B cell (primary cell): ENCODE measurements around the gene NCOA1. TPM values are rescaled to one million over a fixed set of nuclear protein-coding genes. Genes with fewer than 3 reads are reported as not detected.

ENCODE experiments used
- ATAC-seq: fragments of 200-7000 bp; cut with Tn5 transposase; one replicate; pipeline ENCODE4 v1.10.0; 2021; ENCODE audit warnings: low read depth, mild to moderate bottlenecking, moderate number of reproducible peaks, moderate library complexity
- CTCF ChIA-PET: fragments of 350-600 bp; sonication (Branson Sonifier 250); formaldehyde crosslinking; loops from one replicate; lab custom pipeline; 2021; ENCODE audit warnings: antibody characterized with exemption, inconsistent platforms; lab: Charles Lee
- POLR2A ChIA-PET: fragments of 350-600 bp; sonication (Branson Sonifier 250); formaldehyde crosslinking; loops from one replicate; lab custom pipeline; 2021; ENCODE audit warnings: antibody characterized with exemption; lab: Charles Lee
- DNase-seq: peaks from one replicate; pipeline ENCODE4 v3.0.0; 2013
- H2AFZ ChIP-seq: 2 replicates; pipeline ENCODE4 v1.6.1; 2012; ENCODE audit warnings: mild to moderate bottlenecking, low read depth, low read length; ENCODE audit not compliant: insufficient read depth, poor library complexity, severe bottlenecking
- H3K27ac ChIP-seq, 2 donors: 1 replicate in 1 of 2; 2 replicates in 1 of 2; pipeline ENCODE4 v1.5.1; 2012 to 2013; ENCODE audit warnings: low read length in 2 of 2, mild to moderate bottlenecking in 2 of 2, moderate library complexity in 1 of 2
- H3K27me3 ChIP-seq, 4 experiments: fragments of 200-600 bp in 1 of 4; sonication (generic) in 1 of 4; replicated peaks in 1 of 4; 1 replicate in 2 of 4; 2 replicates in 2 of 4; pipeline versions ENCODE4 v1.6.1 to v1.7.0; 2013 to 2016; ENCODE audit warnings: low read length in 3 of 4, mild to moderate bottlenecking in 2 of 4, mixed read lengths in 1 of 4, moderate library complexity in 1 of 4; ENCODE audit not compliant: insufficient read depth in 4 of 4, control insufficient read depth in 3 of 4; ENCODE audit errors: control extremely low read depth in 1 of 4
- H3K36me3 ChIP-seq, 2 experiments: replicated peaks in 1 of 2; 1 replicate in 1 of 2; 2 replicates in 1 of 2; pipeline versions ENCODE4 v1.6.1 to v1.7.1; 2013; ENCODE audit warnings: low read length in 1 of 2; ENCODE audit not compliant: insufficient read depth in 2 of 2, control insufficient read depth in 1 of 2; ENCODE audit errors: control extremely low read depth in 1 of 2, extremely low read depth in 1 of 2
- H3K4me1 ChIP-seq, 2 donors: fragments of 200-600 bp in 1 of 2; sonication (generic) in 1 of 2; 1 replicate in 1 of 2; 2 replicates in 1 of 2; pipeline versions ENCODE4 v1.5.1 to v1.6.1; 2013 to 2017; ENCODE audit warnings: low read length in 2 of 2; ENCODE audit not compliant: control insufficient read depth in 2 of 2, insufficient read depth in 2 of 2
- H3K4me2 ChIP-seq: replicated peaks from 2 replicates; pipeline ENCODE3; 2012; ENCODE audit warnings: mild to moderate bottlenecking, low read depth, low read length; ENCODE audit not compliant: poor library complexity, severe bottlenecking
- H3K4me3 ChIP-seq, 5 experiments: fragments of 200-600 bp in 1 of 5; sonication (generic) in 1 of 5; 1 replicate in 3 of 5; 2 replicates in 2 of 5; pipeline versions ENCODE4 v1.5.1 to v1.7.0; 2011 to 2016; ENCODE audit warnings: low read length in 4 of 5, mild to moderate bottlenecking in 4 of 5, low read depth in 2 of 5, control low read depth in 1 of 5, moderate library complexity in 1 of 5; ENCODE audit not compliant: insufficient read depth in 1 of 5; ENCODE audit errors: control extremely low read depth in 1 of 5, extremely low read depth in 1 of 5
- H3K79me2 ChIP-seq: fragments of 200-600 bp; sonication (generic); one replicate; pipeline ENCODE4 v1.6.0; 2016; ENCODE audit warnings: low read length; ENCODE audit not compliant: control insufficient read depth, insufficient read depth
- H3K9ac ChIP-seq: fragments of 200-600 bp; sonication (generic); 2 replicates; pipeline ENCODE4 v1.6.1; 2017; ENCODE audit warnings: mild to moderate bottlenecking, low read length, moderate library complexity
- H3K9me3 ChIP-seq, 3 donors: one replicate each; pipeline versions ENCODE4 v1.6.1 to v1.7.1; 2013; ENCODE audit warnings: low read length in 2 of 3; ENCODE audit not compliant: control insufficient read depth in 2 of 3, insufficient read depth in 1 of 3; ENCODE audit errors: control extremely low read depth in 1 of 3
- H4K20me1 ChIP-seq: 2 replicates; pipeline ENCODE4 v1.6.0; 2012; ENCODE audit warnings: mild to moderate bottlenecking, low read length; ENCODE audit not compliant: insufficient read depth, control insufficient read depth, poor library complexity, severe bottlenecking
- H3K27ac Mint-ChIP-seq: one replicate; pipeline ENCODE4 v1.8.0; 2021; ENCODE audit warnings: mixed read lengths
- H3K27me3 Mint-ChIP-seq: one replicate; pipeline ENCODE4 v1.8.0; 2021; ENCODE audit warnings: mixed read lengths
- H3K4me1 Mint-ChIP-seq: one replicate; pipeline ENCODE4 v1.8.0; 2021; ENCODE audit warnings: mixed read lengths
- H3K4me3 Mint-ChIP-seq: one replicate; pipeline ENCODE4 v1.8.0; 2021; ENCODE audit warnings: mixed read lengths
- H3K9me3 Mint-ChIP-seq: one replicate; pipeline ENCODE4 v1.8.0; 2022; ENCODE audit warnings: mixed read lengths; ENCODE audit not compliant: insufficient read depth
- EZH2 ChIP-seq: IDR thresholded peaks from 2 replicates; pipeline ENCODE4 v1.6.1; 2012; ENCODE audit warnings: borderline replicate concordance, low read depth, mild to moderate bottlenecking, moderate library complexity, low read length; ENCODE audit not compliant: insufficient read depth, poor library complexity, severe bottlenecking
- WGBS: methylation state at CpG from one replicate; pipeline ENCODE4 v1.1.5; 2013; ENCODE audit warnings: missing lambda C conversion rate; ENCODE audit not compliant: insufficient coverage; 5-methylcytosine and 5-hydroxymethylcytosine counted together
- intact Hi-C: fragments of 100-400 bp; cut with micrococcal nuclease; formaldehyde crosslinking; loops from one replicate; pipeline ENCODE4 v1.10.0; 2022
- polyA plus RNA-seq: library from polyadenylated mRNA; depleted of rRNA; stranded (reverse); fragments of >200 nt; gene quantifications from 2 replicates; pipeline ENCODE4 v1.2.3, GENCODE V29; 2012
- total RNA-seq, 2 donors: library from RNA; stranded (reverse); fragments of 120-200 nt in 1 of 2; gene quantifications; 1 replicate in 1 of 2; 2 replicates in 1 of 2; pipeline versions ENCODE4 v1.2.3 to v1.2.4, GENCODE V29; 2013 to 2022
- TF ChIP-seq, protein P1 (sequence below): fragments of 200-600 bp; IDR thresholded peaks from one replicate; pipeline ENCODE4 v1.8.0; 2022; ENCODE audit warnings: antibody characterized with exemption, mild to moderate bottlenecking

Gene NCOA1
- total and polyA plus RNA-seq, 2 donors (not counting 1 experiment from before 2014, with no cell fraction given), result 11.6 to 49.1 TPM

DNA sequence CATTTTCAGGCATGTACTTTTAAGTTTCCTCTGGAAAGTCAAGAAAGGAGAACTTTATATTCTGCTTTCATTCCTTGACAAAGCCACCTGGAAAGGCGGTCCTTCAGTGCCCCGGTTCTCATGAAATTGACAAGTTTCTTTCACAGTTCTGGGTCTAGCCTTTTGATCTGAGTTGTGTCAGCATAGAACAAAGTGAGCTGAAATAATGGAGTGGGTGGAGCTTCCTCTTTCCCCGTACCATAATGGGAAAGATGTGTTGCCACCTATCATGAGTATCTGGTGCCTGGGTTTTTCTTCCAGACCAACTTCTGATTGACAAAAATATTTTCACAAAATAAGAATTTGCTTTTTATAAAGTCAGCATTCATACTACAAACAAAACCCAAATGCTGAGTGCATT lies 252.9 kb downstream of the NCOA1 start:
- no peak for DNase-seq
- no peaks in the 10 kb centered on the region for H3K79me2 ChIP-seq
- no peaks in the 10 kb centered on the region for H3K9me3 ChIP-seq
- H3K4me1 ChIP-seq, result no peaks in the 10 kb centered on the region
- Mint-ChIP-seq H3K27ac (no peak overlapping the region), H3K27me3 (no peaks in the 10 kb centered on the region), H3K9me3 (no peaks in the 10 kb centered on the region), H3K4me3 (no peak overlapping the region), H3K4me1 (no peaks in the 10 kb centered on the region)
- no peak overlapping the region for H3K4me3 ChIP-seq
- ChIA-PET POLR2A (no interaction called here), CTCF (no interaction called here)
- no peak overlapping the region for H3K4me2 ChIP-seq
- H2AFZ ChIP-seq, result no peak overlapping the region
- no peak overlapping the region for H3K9ac ChIP-seq
- intact Hi-C loops, result no loop called here
- no peak overlapping the region for H3K27ac ChIP-seq
- no peaks in the 10 kb centered on the region for H4K20me1 ChIP-seq
- peaks cover 13 to 31% of the 10 kb centered on the region in 2 experiments for H3K36me3 ChIP-seq
- TF ChIP-seq EZH2, result no peak
- ATAC-seq, result no peak
- H3K27me3 ChIP-seq, result no peaks in the 10 kb centered on the region
- 100% methylated on average over 2 of the region's 3 CpGs for WGBS

DNA sequence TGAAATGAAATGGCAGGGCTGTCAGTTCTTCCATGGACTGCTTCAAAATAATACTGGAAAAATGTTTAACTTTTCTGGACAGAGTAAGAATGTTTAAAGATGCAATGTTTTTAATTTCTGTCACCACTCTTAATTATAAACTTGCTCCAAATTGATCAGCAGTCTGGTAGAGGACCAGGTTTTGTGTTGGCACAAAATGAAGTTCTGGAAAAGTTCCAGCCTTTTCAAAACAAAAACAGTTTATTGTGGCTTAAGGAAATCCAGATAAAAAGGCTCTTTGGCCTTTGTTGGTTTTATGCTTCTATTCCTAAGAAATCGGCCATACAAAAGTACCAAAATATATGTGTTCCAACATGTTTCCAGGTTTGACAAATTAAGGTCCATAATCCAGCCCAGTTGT lies 253.3 kb downstream of the NCOA1 start:
- H3K9ac ChIP-seq, result no peak overlapping the region
- peaks cover 13 to 31% of the 10 kb centered on the region in 2 experiments for H3K36me3 ChIP-seq
- H3K27me3 ChIP-seq, result no peaks in the 10 kb centered on the region
- ChIA-PET CTCF (no interaction called here), POLR2A (no interaction called here)
- no peak overlapping the region for H3K4me2 ChIP-seq
- no peaks in the 10 kb centered on the region for H3K27me3 Mint-ChIP-seq
- no peak overlapping the region for H3K4me3 ChIP-seq
- no CpG with 5 or more reads among the region's 1 CpG for WGBS
- H3K9me3 ChIP-seq, result no peaks in the 10 kb centered on the region
- H3K79me2 ChIP-seq, result no peaks in the 10 kb centered on the region
- H3K4me3 Mint-ChIP-seq, result no peak overlapping the region
- no peak overlapping the region for H3K27ac ChIP-seq
- ATAC-seq (no peak), DNase-seq (no peak)
- no peaks in the 10 kb centered on the region for H3K4me1 Mint-ChIP-seq
- no peaks in the 10 kb centered on the region for H3K4me1 ChIP-seq
- no peaks in the 10 kb centered on the region for H3K9me3 Mint-ChIP-seq
- H2AFZ ChIP-seq, result no peak overlapping the region
- H3K27ac Mint-ChIP-seq, result no peak overlapping the region
- H4K20me1 ChIP-seq, result no peaks in the 10 kb centered on the region
- TF ChIP-seq EZH2, result no peak
- TF ChIP-seq, protein P1, sequence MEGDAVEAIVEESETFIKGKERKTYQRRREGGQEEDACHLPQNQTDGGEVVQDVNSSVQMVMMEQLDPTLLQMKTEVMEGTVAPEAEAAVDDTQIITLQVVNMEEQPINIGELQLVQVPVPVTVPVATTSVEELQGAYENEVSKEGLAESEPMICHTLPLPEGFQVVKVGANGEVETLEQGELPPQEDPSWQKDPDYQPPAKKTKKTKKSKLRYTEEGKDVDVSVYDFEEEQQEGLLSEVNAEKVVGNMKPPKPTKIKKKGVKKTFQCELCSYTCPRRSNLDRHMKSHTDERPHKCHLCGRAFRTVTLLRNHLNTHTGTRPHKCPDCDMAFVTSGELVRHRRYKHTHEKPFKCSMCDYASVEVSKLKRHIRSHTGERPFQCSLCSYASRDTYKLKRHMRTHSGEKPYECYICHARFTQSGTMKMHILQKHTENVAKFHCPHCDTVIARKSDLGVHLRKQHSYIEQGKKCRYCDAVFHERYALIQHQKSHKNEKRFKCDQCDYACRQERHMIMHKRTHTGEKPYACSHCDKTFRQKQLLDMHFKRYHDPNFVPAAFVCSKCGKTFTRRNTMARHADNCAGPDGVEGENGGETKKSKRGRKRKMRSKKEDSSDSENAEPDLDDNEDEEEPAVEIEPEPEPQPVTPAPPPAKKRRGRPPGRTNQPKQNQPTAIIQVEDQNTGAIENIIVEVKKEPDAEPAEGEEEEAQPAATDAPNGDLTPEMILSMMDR, result no peak
- intact Hi-C loops, result no loop called here
